Mucosa of stomach (tissue), 1 donor: Measurements from ENCODE around the gene SEMA3G.

Experiments
- H3K27me3 ChIP-seq: one replicate; pipeline ENCODE4 v1.7.0; 2013; ENCODE audit warnings: mild to moderate bottlenecking, low read length; ENCODE audit not compliant: control insufficient read depth, insufficient read depth
- H3K36me3 ChIP-seq: one replicate; pipeline ENCODE4 v1.7.0; 2013; ENCODE audit warnings: low read length; ENCODE audit not compliant: control insufficient read depth, insufficient read depth
- H3K4me1 ChIP-seq: one replicate; pipeline ENCODE4 v1.7.0; 2013; ENCODE audit warnings: mild to moderate bottlenecking, low read length; ENCODE audit not compliant: control insufficient read depth, insufficient read depth
- H3K4me3 ChIP-seq: one replicate; pipeline ENCODE4 v1.7.0; 2013; ENCODE audit warnings: low read length
- H3K9ac ChIP-seq: one replicate; pipeline ENCODE4 v1.7.0; 2013; ENCODE audit warnings: mild to moderate bottlenecking, low read length, moderate library complexity
- H3K9me3 ChIP-seq: one replicate; pipeline ENCODE4 v1.7.0; 2013; ENCODE audit warnings: mild to moderate bottlenecking, low read length, moderate library complexity; ENCODE audit not compliant: control insufficient read depth
- donor health status: Pancreatic carcinoma.

Gene SEMA3G

GRCh38 chr3:52392216-52392930, 52.5 kb downstream of the SEMA3G start:
- Histone ChIP-seq H3K4me1 (no peaks in the 10 kb centered on the region), H3K9ac (no peak overlapping the region), H3K4me3 (no peak overlapping the region), H3K36me3 (peaks cover 6% of the 10 kb centered on the region), H3K9me3 (no peaks in the 10 kb centered on the region), H3K27me3 (no peaks in the 10 kb centered on the region)

- Histone ChIP-seq H3K9ac (no peak overlapping the region), H3K9me3 (no peaks in the 10 kb centered on the region), H3K4me3 (no peak overlapping the region), H3K27me3 (no peaks in the 10 kb centered on the region), H3K36me3 (peaks cover 6% of the 10 kb centered on the region), H3K4me1 (no peaks in the 10 kb centered on the region)
These were observed 53.8 kb downstream of the SEMA3G start for GRCh38 chr3:52391096-52391495.

GRCh38 chr3:52388933-52389332, 56.0 kb downstream of the SEMA3G start:
- H3K27me3 ChIP-seq, result no peaks in the 10 kb centered on the region
- peaks cover 6% of the 10 kb centered on the region for H3K36me3 ChIP-seq
- H3K4me3 ChIP-seq, result no peak overlapping the region
- no peak overlapping the region for H3K9ac ChIP-seq
- H3K4me1 ChIP-seq, result no peaks in the 10 kb centered on the region
- no peaks in the 10 kb centered on the region for H3K9me3 ChIP-seq

- Histone ChIP-seq H3K9ac (no peak overlapping the region), H3K4me3 (no peak overlapping the region), H3K36me3 (peaks cover 6% of the 10 kb centered on the region), H3K4me1 (no peaks in the 10 kb centered on the region), H3K27me3 (no peaks in the 10 kb centered on the region), H3K9me3 (no peaks in the 10 kb centered on the region)
These were observed 56.5 kb downstream of the SEMA3G start for GRCh38 chr3:52388348-52388821.

- H3K27me3 ChIP-seq, result peaks cover 4% of the 10 kb centered on the region
- H3K4me3 ChIP-seq, result no peak overlapping the region
- no peaks in the 10 kb centered on the region for H3K4me1 ChIP-seq
- no peaks in the 10 kb centered on the region for H3K36me3 ChIP-seq
- no peak overlapping the region for H3K9ac ChIP-seq
- no peaks in the 10 kb centered on the region for H3K9me3 ChIP-seq
These were observed 57.4 kb downstream of the SEMA3G start for GRCh38 chr3:52387481-52387880.

- Histone ChIP-seq H3K36me3 (no peaks in the 10 kb centered on the region), H3K4me1 (no peaks in the 10 kb centered on the region), H3K4me3 (no peak overlapping the region), H3K9me3 (no peaks in the 10 kb centered on the region), H3K9ac (no peak overlapping the region), H3K27me3 (peaks cover 4% of the 10 kb centered on the region)
These were observed 59.7 kb downstream of the SEMA3G start for GRCh38 chr3:52385157-52385556.

- H3K4me3 ChIP-seq, result no peak overlapping the region
- peaks cover 4% of the 10 kb centered on the region for H3K27me3 ChIP-seq
- H3K4me1 ChIP-seq, result no peaks in the 10 kb centered on the region
- H3K36me3 ChIP-seq, result no peaks in the 10 kb centered on the region
- no peak overlapping the region for H3K9ac ChIP-seq
- no peaks in the 10 kb centered on the region for H3K9me3 ChIP-seq
These were observed 60.7 kb downstream of the SEMA3G start for GRCh38 chr3:52384019-52384761.

GRCh38 chr3:52383446-52383845, 61.5 kb downstream of the SEMA3G start:
- Histone ChIP-seq H3K36me3 (no peaks in the 10 kb centered on the region), H3K4me1 (no peaks in the 10 kb centered on the region), H3K27me3 (peaks cover 4% of the 10 kb centered on the region), H3K9me3 (no peaks in the 10 kb centered on the region), H3K4me3 (no peak overlapping the region), H3K9ac (no peak overlapping the region)
